BLaER1 (cell line): ENCODE results near the gene GSG1L.

Source experiments
- H3K27ac ChIP-seq: shearing (Covaris generic); formaldehyde crosslinking; 2 replicates; pipeline ENCODE4 v1.8.1; 2022
- H3K27me3 ChIP-seq: shearing (Covaris generic); formaldehyde crosslinking; 2 replicates; pipeline ENCODE4 v1.8.1; 2022
- H3K36me3 ChIP-seq: shearing (Covaris generic); formaldehyde crosslinking; 2 replicates; pipeline ENCODE4 v1.8.1; 2022
- H3K4me1 ChIP-seq: shearing (Covaris generic); formaldehyde crosslinking; 2 replicates; pipeline ENCODE4 v1.8.1; 2022
- H3K4me2 ChIP-seq: shearing (Covaris generic); formaldehyde crosslinking; 2 replicates; pipeline ENCODE4 v1.8.1; 2022
- H3K4me3 ChIP-seq: shearing (Covaris generic); formaldehyde crosslinking; 2 replicates; pipeline ENCODE4 v1.8.1; 2022
- H3K9ac ChIP-seq: shearing (Covaris generic); formaldehyde crosslinking; 2 replicates; pipeline ENCODE4 v1.8.1; 2022
- H3K9me3 ChIP-seq: shearing (Covaris generic); formaldehyde crosslinking; 2 replicates; pipeline ENCODE4 v1.8.1; 2022
- H4K20me1 ChIP-seq: shearing (Covaris generic); formaldehyde crosslinking; 2 replicates; pipeline ENCODE4 v1.8.1; 2022
- Cebpa-rat ChIP-seq: shearing (Covaris generic); IDR thresholded peaks from 2 replicates; pipeline ENCODE4 v1.8.1; 2022

Gene GSG1L

GRCh38 chr16:28085389-28086171 is 22.1 kb upstream of the GSG1L start:
- H3K36me3 ChIP-seq = no peaks in the 10 kb centered on the region
- TF ChIP-seq Cebpa-rat = no peak
- H4K20me1 ChIP-seq = 0 out of 2 replicates have a peak, but pooled peaks cover 6% of the 10 kb centered on the region
- no peak overlapping the region for H3K9ac ChIP-seq
- no peak overlapping the region for H3K27ac ChIP-seq
- H3K9me3 ChIP-seq = no peaks in the 10 kb centered on the region
- H3K4me1 ChIP-seq = peaks cover under 1% of the 10 kb centered on the region; the same call in 1 of the 2 replicates
- no peak overlapping the region for H3K4me2 ChIP-seq
- no peaks in the 10 kb centered on the region for H3K27me3 ChIP-seq
- H3K4me3 ChIP-seq = no peak overlapping the region

GRCh38 chr16:28084209-28084608 is 20.7 kb upstream of the GSG1L start:
- no peak overlapping the region for H3K27ac ChIP-seq
- no peaks in the 10 kb centered on the region for H3K27me3 ChIP-seq
- H3K4me1 ChIP-seq = no peaks in the 10 kb centered on the region
- TF ChIP-seq Cebpa-rat = no peak
- 0 out of 2 replicates have a peak, but pooled peaks cover 6% of the 10 kb centered on the region for H4K20me1 ChIP-seq
- no peak overlapping the region for H3K4me2 ChIP-seq
- H3K9ac ChIP-seq = no peak overlapping the region
- H3K4me3 ChIP-seq = no peak overlapping the region
- no peaks in the 10 kb centered on the region for H3K9me3 ChIP-seq
- H3K36me3 ChIP-seq = no peaks in the 10 kb centered on the region

DNA sequence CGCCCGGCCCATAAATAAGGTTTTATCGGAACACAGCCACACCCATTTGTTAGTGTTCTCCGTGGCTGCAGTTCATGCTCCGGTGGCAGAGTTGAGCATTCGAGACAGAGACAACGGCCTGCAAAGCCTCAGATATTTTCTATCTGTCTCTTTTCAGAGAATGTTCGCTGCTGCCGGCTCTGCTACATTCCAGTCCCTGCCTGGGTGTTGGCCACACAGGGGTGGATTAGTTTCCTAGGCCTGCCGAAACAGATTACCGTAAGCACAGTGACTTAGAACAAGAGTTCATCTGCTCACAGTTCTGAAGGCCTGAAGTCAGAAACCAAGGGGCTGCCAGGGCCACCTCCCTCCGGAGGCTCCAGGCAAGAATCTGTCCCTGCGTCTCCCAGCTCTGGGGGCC is 19.1 kb upstream of the GSG1L start:
- no peaks in the 10 kb centered on the region for H3K9me3 ChIP-seq
- no peaks in the 10 kb centered on the region for H3K36me3 ChIP-seq
- H3K4me2 ChIP-seq = no peak overlapping the region
- no peak overlapping the region for H3K27ac ChIP-seq
- no peak for TF ChIP-seq Cebpa-rat
- no peak overlapping the region for H3K9ac ChIP-seq
- no peak overlapping the region for H3K4me3 ChIP-seq
- peaks cover 9% of the 10 kb centered on the region for H3K4me1 ChIP-seq
- H4K20me1 ChIP-seq = 0 out of 2 replicates have a peak, but pooled peaks cover 6% of the 10 kb centered on the region
- H3K27me3 ChIP-seq = no peaks in the 10 kb centered on the region

GRCh38 chr16:28081391-28081968 is 18.0 kb upstream of the GSG1L start:
- H3K36me3 ChIP-seq = no peaks in the 10 kb centered on the region
- no peaks in the 10 kb centered on the region for H4K20me1 ChIP-seq
- no peak overlapping the region for H3K9ac ChIP-seq
- H3K9me3 ChIP-seq = no peaks in the 10 kb centered on the region
- no peak for TF ChIP-seq Cebpa-rat
- peaks cover 9% of the 10 kb centered on the region for H3K4me1 ChIP-seq
- H3K27ac ChIP-seq = no peak overlapping the region
- H3K27me3 ChIP-seq = no peaks in the 10 kb centered on the region
- no peak overlapping the region for H3K4me2 ChIP-seq
- no peak overlapping the region for H3K4me3 ChIP-seq

DNA sequence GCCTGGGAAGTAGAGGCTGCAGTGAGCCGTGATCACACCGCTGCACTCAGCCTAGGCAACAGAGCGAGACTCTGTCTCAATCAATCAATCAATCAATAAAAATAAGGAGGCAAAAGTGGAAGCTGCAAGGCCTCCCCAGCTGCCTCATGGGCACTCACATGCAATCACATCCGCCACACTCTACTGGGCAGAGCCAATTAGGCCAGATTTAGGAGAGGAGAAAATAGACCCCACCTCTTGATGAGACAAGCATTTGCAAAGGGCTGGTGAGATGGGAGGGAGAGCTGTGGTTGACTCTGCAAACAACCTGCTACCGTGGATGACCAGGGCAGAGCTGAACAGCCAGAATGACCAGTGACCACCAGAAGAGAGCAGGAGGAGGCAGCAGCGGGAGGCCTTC is 14.7 kb upstream of the GSG1L start:
- Histone ChIP-seq H3K27me3 (no peaks in the 10 kb centered on the region), H3K4me1 (peaks cover 9% of the 10 kb centered on the region), H3K9me3 (no peaks in the 10 kb centered on the region), H3K36me3 (no peaks in the 10 kb centered on the region), H4K20me1 (no peaks in the 10 kb centered on the region), H3K9ac (no peak overlapping the region), H3K27ac (no peak overlapping the region), H3K4me2 (0 out of 2 replicates have a peak overlapping the region, but pooled peaks have one; percentile 12), H3K4me3 (no peak overlapping the region)
- no peak for TF ChIP-seq Cebpa-rat

GRCh38 chr16:28073836-28074235 is 10.3 kb upstream of the GSG1L start:
- H3K4me2 ChIP-seq = no peak overlapping the region
- H3K4me1 ChIP-seq = peaks cover 9% of the 10 kb centered on the region
- H3K9ac ChIP-seq = no peak overlapping the region
- H3K36me3 ChIP-seq = no peaks in the 10 kb centered on the region
- H3K27me3 ChIP-seq = no peaks in the 10 kb centered on the region
- H4K20me1 ChIP-seq = no peaks in the 10 kb centered on the region
- no peak overlapping the region for H3K4me3 ChIP-seq
- no peak overlapping the region for H3K27ac ChIP-seq
- no peaks in the 10 kb centered on the region for H3K9me3 ChIP-seq
- TF ChIP-seq Cebpa-rat = no peak

GRCh38 chr16:28072087-28072486 is 8.6 kb upstream of the GSG1L start:
- Histone ChIP-seq H3K27ac (no peak overlapping the region), H3K9me3 (no peaks in the 10 kb centered on the region), H3K36me3 (no peaks in the 10 kb centered on the region), H3K4me1 (no peaks in the 10 kb centered on the region), H3K27me3 (no peaks in the 10 kb centered on the region), H4K20me1 (no peaks in the 10 kb centered on the region), H3K9ac (no peak overlapping the region), H3K4me2 (no peak overlapping the region), H3K4me3 (no peak overlapping the region)
- TF ChIP-seq Cebpa-rat = no peak

GRCh38 chr16:28069971-28070794 is 6.7 kb upstream of the GSG1L start:
- Histone ChIP-seq H3K9me3 (no peaks in the 10 kb centered on the region), H3K27me3 (peaks cover 12% of the 10 kb centered on the region), H3K4me3 (no peak overlapping the region), H3K4me2 (no peak overlapping the region), H3K4me1 (no peaks in the 10 kb centered on the region), H3K36me3 (no peaks in the 10 kb centered on the region), H4K20me1 (no peaks in the 10 kb centered on the region), H3K27ac (no peak overlapping the region), H3K9ac (no peak overlapping the region)
- TF ChIP-seq Cebpa-rat = no peak

- H3K27ac ChIP-seq = no peak overlapping the region
- no peak overlapping the region for H3K4me3 ChIP-seq
- H4K20me1 ChIP-seq = peaks cover 6% of the 10 kb centered on the region; the same call in 1 of the 2 replicates
- no peak for TF ChIP-seq Cebpa-rat
- peaks cover 24% of the 10 kb centered on the region for H3K27me3 ChIP-seq
- H3K4me1 ChIP-seq = no peaks in the 10 kb centered on the region
- no peaks in the 10 kb centered on the region for H3K36me3 ChIP-seq
- H3K9me3 ChIP-seq = no peaks in the 10 kb centered on the region
- H3K4me2 ChIP-seq = no peak overlapping the region
- H3K9ac ChIP-seq = no peak overlapping the region
Observed at GRCh38 chr16:28068976-28069375, 5.5 kb upstream of the GSG1L start.
